ENCODE data around the gene TRIM24. TPM values are rescaled to one million over a fixed set of nuclear protein-coding genes. Genes with fewer than 3 reads are reported as not detected.

TRIM24 gene
- total RNA-seq, 1 experiment from 2014 or later: 113 TPM

GRCh38 chr7:138626846-138627245, 166.8 kb downstream of the TRIM24 start (continued):
- TF ChIP-seq ARID4B (CRISPR knock-in tag; IDR thresholded peaks at IDR 0.05; ENCODE audit: borderline replicate concordance) (no peak), MXD4 (CRISPR knock-in tag; IDR thresholded peaks at IDR 0.05; ENCODE audit: borderline replicate concordance) (no peak), ZNF263 (CRISPR knock-in tag; IDR thresholded peaks at IDR 0.05; ENCODE audit: low read depth) (no peak)

GRCh38 chr7:138627361-138627760, 167.3 kb downstream of the TRIM24 start:
- ChIA-PET CTCF (interaction anchor here (0.5 to 1.9 kb wide), 2 partner anchors 60 to 111 kb away, joined by 3 to 5 read pairs; no protein-coding TSS in a partner anchor), POLR2A (no interaction called here)
- H3K36me3 Mint-ChIP-seq: no peaks in the 10 kb centered on the region
- H3K4me3 Mint-ChIP-seq: no peak overlapping the region
- H3K27ac Mint-ChIP-seq: no peak overlapping the region; the same call in 1 of the 2 replicates
- H3K4me1 Mint-ChIP-seq: peaks cover 24% of the 10 kb centered on the region
- no peak for ATAC-seq
- DNase-seq (ENCODE audit: low spot score): no peak
- H3K27me3 Mint-ChIP-seq (ENCODE audit: low read depth): no peaks in the 10 kb centered on the region
- H3K9me3 Mint-ChIP-seq: no peaks in the 10 kb centered on the region
- no peak for TF ChIP-seq ZNF423 (CRISPR knock-in tag; IDR thresholded peaks at IDR 0.05)
- no peak for TF ChIP-seq CREB1 (CRISPR knock-in tag; IDR thresholded peaks at IDR 0.05)
- TF ChIP-seq, protein P1, sequence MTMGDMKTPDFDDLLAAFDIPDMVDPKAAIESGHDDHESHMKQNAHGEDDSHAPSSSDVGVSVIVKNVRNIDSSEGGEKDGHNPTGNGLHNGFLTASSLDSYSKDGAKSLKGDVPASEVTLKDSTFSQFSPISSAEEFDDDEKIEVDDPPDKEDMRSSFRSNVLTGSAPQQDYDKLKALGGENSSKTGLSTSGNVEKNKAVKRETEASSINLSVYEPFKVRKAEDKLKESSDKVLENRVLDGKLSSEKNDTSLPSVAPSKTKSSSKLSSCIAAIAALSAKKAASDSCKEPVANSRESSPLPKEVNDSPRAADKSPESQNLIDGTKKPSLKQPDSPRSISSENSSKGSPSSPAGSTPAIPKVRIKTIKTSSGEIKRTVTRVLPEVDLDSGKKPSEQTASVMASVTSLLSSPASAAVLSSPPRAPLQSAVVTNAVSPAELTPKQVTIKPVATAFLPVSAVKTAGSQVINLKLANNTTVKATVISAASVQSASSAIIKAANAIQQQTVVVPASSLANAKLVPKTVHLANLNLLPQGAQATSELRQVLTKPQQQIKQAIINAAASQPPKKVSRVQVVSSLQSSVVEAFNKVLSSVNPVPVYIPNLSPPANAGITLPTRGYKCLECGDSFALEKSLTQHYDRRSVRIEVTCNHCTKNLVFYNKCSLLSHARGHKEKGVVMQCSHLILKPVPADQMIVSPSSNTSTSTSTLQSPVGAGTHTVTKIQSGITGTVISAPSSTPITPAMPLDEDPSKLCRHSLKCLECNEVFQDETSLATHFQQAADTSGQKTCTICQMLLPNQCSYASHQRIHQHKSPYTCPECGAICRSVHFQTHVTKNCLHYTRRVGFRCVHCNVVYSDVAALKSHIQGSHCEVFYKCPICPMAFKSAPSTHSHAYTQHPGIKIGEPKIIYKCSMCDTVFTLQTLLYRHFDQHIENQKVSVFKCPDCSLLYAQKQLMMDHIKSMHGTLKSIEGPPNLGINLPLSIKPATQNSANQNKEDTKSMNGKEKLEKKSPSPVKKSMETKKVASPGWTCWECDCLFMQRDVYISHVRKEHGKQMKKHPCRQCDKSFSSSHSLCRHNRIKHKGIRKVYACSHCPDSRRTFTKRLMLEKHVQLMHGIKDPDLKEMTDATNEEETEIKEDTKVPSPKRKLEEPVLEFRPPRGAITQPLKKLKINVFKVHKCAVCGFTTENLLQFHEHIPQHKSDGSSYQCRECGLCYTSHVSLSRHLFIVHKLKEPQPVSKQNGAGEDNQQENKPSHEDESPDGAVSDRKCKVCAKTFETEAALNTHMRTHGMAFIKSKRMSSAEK (CRISPR knock-in tag; IDR thresholded peaks at IDR 0.05; ENCODE audit: borderline replicate concordance): no peak
- TF ChIP-seq ZNF512 (CRISPR knock-in tag; IDR thresholded peaks at IDR 0.05; ENCODE audit: borderline replicate concordance): no peak
- no peak for TF ChIP-seq ETV6 (CRISPR knock-in tag; IDR thresholded peaks at IDR 0.05)
- no peak for TF ChIP-seq ZNF138 (CRISPR knock-in tag; conservative IDR thresholded peaks at IDR 0.05)

DNA sequence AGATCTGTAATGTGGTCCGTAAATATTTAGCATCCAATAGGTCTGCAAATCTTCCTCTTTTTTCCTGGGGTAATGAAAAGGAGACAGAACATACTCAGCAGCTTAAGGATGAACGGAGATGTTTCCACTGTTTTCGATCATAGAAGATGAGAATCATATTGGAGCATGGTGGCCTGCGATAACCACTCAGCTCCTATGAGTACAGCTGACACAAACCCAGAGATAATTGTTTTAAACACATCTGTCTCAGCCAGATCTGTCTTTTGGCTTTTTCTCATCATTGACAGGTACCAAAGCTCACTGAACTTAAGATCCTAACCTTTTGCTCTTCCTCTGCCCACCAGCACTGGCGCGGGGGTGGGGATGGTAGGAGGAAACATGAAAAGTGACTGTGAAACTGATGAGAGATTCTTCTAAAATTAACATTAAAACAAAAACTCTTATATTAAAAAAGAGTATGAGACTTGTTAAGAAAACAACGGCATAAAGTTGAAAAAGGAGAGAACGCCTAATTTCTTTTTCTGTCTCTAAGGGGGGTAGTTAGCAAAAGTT, 170.1 kb downstream of the TRIM24 start:
- Mint-ChIP-seq H3K27ac (no peak overlapping the region), H3K4me3 (no peak overlapping the region), H3K27me3 (ENCODE audit: low read depth) (no peaks in the 10 kb centered on the region), H3K36me3 (no peaks in the 10 kb centered on the region), H3K9me3 (no peaks in the 10 kb centered on the region), H3K4me1 (peaks cover 32% of the 10 kb centered on the region)
- CTCF ChIA-PET: no interaction called here
- TF ChIP-seq E2F1 (CRISPR knock-in tag; IDR thresholded peaks at IDR 0.05) (no peak), ZNF416 (CRISPR knock-in tag; IDR thresholded peaks at IDR 0.05) (no peak), ERG (CRISPR knock-in tag; IDR thresholded peaks at IDR 0.05) (no peak), SP1 (CRISPR knock-in tag; conservative IDR thresholded peaks at IDR 0.05) (no peak), ZNF671 (CRISPR knock-in tag; IDR thresholded peaks at IDR 0.05) (no peak), ZNF138 (CRISPR knock-in tag; conservative IDR thresholded peaks at IDR 0.05) (no peak), MXD4 (CRISPR knock-in tag; IDR thresholded peaks at IDR 0.05; ENCODE audit: borderline replicate concordance) (no peak), ATF3 (CRISPR knock-in tag; conservative IDR thresholded peaks at IDR 0.05) (no peak), HMGXB4 (CRISPR knock-in tag; IDR thresholded peaks at IDR 0.05) (no peak), ZBTB21 (CRISPR knock-in tag; IDR thresholded peaks at IDR 0.05; ENCODE audit: borderline replicate concordance) (no peak), NR1H2 (CRISPR knock-in tag; IDR thresholded peaks at IDR 0.05) (no peak)
- DNase-seq (ENCODE audit: low spot score): no peak
- POLR2A ChIA-PET: no interaction called here
- ATAC-seq: no peak

All from WTC11 (cell line).